Measurements from ENCODE around the gene SMPD3.

DNA sequence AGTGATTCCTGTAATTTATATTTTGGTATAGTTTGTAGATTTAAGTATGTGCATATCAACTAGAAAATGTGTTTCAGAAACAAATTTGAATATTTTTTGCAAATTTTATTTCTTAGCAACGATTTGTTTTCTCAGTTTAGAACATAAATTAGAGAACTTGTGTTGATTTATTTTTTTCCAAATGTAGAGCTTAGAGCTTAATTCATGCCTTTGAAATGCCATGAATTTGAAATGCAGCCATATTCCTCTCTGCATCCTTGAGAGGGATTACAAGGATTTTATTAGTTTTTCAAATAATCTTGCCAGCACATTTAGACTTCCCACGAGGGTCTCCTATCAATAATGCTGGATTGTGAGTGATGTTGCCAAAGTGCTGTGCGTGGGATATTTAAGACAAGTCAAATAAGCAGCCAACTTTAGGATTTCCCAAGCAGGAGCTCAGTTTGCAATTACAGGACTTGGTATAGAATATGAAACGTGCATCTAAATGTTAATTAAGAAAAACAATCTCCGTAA lies 6.7 kb upstream of the SMPD3 start:
- TF ChIP-seq POLR2A (IDR thresholded peaks at IDR 0.05) (no peak), EP300 (IDR thresholded peaks at IDR 0.05) (no peak)
- TF ChIP-seq, protein P1, sequence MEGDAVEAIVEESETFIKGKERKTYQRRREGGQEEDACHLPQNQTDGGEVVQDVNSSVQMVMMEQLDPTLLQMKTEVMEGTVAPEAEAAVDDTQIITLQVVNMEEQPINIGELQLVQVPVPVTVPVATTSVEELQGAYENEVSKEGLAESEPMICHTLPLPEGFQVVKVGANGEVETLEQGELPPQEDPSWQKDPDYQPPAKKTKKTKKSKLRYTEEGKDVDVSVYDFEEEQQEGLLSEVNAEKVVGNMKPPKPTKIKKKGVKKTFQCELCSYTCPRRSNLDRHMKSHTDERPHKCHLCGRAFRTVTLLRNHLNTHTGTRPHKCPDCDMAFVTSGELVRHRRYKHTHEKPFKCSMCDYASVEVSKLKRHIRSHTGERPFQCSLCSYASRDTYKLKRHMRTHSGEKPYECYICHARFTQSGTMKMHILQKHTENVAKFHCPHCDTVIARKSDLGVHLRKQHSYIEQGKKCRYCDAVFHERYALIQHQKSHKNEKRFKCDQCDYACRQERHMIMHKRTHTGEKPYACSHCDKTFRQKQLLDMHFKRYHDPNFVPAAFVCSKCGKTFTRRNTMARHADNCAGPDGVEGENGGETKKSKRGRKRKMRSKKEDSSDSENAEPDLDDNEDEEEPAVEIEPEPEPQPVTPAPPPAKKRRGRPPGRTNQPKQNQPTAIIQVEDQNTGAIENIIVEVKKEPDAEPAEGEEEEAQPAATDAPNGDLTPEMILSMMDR (IDR thresholded peaks at IDR 0.05) = no peak
